ENCODE measurements around the gene ZBTB4.
"Not testable (repeated sequence)": the region's sequence is repeated elsewhere in the genome, so short reads cannot be mapped to it uniquely, and the experiment has no call there.

- TF ChIP-seq EZH2 (IDR thresholded peaks at IDR 0.05; ENCODE audit: borderline replicate concordance, low read depth, low read length, poor library complexity, severe bottlenecking); CTCF (conservative IDR thresholded peaks at IDR 0.05; ENCODE audit: low read depth, low read length): not testable (repeated sequence)
Observed at GRCh38 chr17:7481275-7481674, 1.8 kb upstream of the ZBTB4 start, which contains the start of gene SLC35G6.

Measured in A673 (cell line).